SU-DHL-6 (cell line): ENCODE measurements around the gene HIVEP3.

ENCODE experiments used
- CTCF ChIP-seq: fragments of 200-600 bp; sonication (generic); IDR thresholded peaks from one replicate; pipeline ENCODE4 v1.5.1; 2017; ENCODE audit warnings: antibody characterized with exemption, mild to moderate bottlenecking, low read length, moderate library complexity; ENCODE audit not compliant: insufficient read depth, poor library complexity, severe bottlenecking
- EZH2phosphoT487 ChIP-seq: fragments of 200-600 bp; sonication (generic), shearing (Covaris generic); conservative IDR thresholded peaks from 2 replicates; pipeline ENCODE4 v1.6.1; 2018; ENCODE audit warnings: mild to moderate bottlenecking, antibody characterized with exemption, low read length, moderate library complexity, mixed read lengths

GRCh38 chr1:41741244-41741643 is 177.5 kb downstream of the HIVEP3 start:
- TF ChIP-seq CTCF (no peak), EZH2phosphoT487 (no peak)
